HG03175 (cell line): Measurements from ENCODE around the gene ATP8A2.

Source experiments
- ATAC-seq: cut with Tn5 transposase; IDR thresholded peaks from one replicate; pipeline ENCODE4 v1.9.1; 2021; ENCODE audit warnings: mild to moderate bottlenecking, moderate library complexity; ENCODE audit not compliant: unreplicated experiment

Gene ATP8A2

GRCh38 chr13:25873242-25873612, 501.5 kb downstream of the ATP8A2 start:
- ATAC-seq: no peak

GRCh38 chr13:25874064-25874737, 502.4 kb downstream of the ATP8A2 start:
- no peak for ATAC-seq

GRCh38 chr13:25874907-25875306, 503.1 kb downstream of the ATP8A2 start:
- ATAC-seq: no peak

- ATAC-seq: no peak
Observed at GRCh38 chr13:25876247-25876646, 504.5 kb downstream of the ATP8A2 start.

- no peak for ATAC-seq
Observed at GRCh38 chr13:25879466-25879865, 507.7 kb downstream of the ATP8A2 start.

- ATAC-seq: no peak
Observed at GRCh38 chr13:25881136-25881926, 509.6 kb downstream of the ATP8A2 start.

- no peak for ATAC-seq
Observed at GRCh38 chr13:25881971-25882451, 510.2 kb downstream of the ATP8A2 start.

DNA sequence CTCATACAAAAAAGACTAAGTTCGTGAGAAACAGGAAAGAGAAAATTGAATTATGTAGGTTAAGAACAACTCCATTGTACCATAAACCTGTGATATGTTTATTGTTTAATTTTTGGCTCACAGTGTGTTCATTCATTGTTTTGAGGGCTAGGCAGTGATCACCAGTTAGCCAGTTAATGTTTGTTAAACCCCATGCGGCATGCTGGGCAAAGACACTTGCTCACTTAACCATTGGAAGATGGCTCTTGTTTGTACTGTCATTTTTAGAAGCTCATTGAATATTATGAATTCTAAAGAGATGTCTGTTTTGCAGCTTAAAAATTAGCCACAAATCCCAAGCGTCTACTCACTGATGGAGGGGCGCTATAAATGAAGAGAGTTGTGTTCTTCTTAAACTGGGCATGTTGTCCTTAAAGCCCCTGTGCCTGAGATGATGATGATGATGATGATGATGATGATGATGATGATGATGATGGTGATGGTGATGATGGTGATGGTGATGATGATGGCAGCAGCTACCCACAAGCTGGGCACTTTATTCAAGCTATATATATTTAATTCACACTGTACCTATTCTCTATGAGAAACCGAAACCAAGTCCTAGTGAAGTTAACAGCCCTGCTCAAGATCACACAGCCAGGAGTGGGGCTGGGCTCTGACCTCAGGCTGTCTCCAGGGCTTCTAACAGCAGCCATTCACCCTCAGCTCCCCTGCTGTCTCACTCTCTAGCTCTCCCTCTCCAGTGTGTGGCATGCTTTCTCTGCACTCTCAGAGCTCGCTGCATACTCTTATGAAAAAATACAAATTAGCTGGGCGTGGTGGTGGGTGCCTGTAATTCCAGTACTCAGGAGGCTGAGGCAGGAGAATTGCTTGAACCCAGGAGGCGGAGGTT, 510.9 kb downstream of the ATP8A2 start:
- no peak for ATAC-seq

DNA sequence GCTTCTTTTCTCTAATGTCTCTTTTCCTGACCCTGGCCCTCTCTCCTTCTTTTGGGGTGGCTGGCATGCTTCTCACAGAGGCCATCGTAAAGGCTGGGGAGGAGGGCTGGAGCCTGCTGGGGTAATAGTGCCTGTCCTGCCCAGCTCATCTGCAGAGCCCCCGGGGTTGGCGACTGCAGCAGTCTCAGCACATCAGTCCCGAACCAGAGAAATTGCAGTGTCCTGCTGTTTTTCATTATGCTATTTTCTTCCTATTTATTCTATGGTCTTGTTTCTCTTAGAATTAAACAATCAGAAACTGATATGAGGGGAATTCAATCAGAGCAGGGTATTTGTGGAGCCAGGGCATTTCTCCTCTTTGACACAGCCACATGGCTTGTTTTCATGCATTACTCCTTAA, 513.6 kb downstream of the ATP8A2 start:
- ATAC-seq: no peak

GRCh38 chr13:25886438-25887214, 514.9 kb downstream of the ATP8A2 start:
- ATAC-seq: no peak

DNA sequence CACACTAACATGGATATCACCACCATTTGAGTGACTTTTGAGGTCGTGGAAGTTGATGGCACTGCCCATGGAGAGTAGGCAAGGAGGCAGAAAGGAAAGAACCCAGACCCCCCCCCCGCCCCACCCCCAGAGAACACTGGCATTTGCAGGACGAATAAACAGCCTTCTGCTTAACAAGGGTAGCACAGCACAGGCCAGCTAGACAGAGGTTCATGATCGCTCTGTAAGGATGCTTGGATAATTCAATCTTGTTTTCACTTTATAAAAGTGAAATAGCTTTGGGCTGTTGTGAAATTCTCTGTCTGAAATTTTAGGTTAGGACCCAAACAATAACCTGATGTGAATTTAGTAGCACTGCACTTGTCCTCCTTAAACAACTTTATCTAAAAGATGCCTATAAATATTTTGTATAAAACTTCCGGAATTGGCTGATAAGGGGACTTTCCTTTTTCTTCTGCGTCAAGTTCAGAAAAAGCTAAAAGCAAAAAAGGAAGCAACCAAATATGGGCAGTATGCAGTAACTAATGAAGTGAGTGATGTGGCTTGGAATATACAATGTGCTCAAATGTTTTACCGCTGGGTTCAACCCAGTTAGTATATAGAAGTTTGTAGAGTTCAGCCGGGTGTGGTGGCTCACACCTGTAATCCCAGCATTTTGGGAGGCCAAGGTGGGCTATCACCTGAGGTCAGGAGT, 516.3 kb downstream of the ATP8A2 start:
- ATAC-seq: no peak

- ATAC-seq: no peak
Observed at GRCh38 chr13:25890671-25891212, 519.0 kb downstream of the ATP8A2 start.

DNA sequence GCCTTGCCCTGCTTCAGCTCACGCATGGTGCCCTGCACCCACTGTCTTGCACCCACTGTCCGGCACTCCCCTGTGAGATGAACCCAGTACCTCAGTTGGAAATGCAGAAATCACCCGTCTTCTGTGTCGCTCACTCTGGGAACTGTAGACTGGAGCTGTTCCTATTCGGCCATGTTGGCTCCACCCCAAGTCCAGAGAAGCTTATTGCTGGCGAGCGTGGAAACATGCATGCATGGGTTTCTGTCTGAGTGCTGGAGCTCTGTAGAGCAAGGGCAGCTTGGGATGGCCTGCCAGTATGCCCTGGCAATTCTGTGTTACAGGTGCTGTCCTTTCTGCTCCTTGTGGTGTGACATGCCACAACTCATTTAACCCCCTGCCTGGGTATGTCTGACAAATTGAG, 527.2 kb downstream of the ATP8A2 start:
- ATAC-seq: no peak

- ATAC-seq: no peak
Observed at GRCh38 chr13:25899464-25899863, 527.7 kb downstream of the ATP8A2 start.

GRCh38 chr13:25899952-25900351, 528.2 kb downstream of the ATP8A2 start:
- no peak for ATAC-seq

- peak; percentile 99 for ATAC-seq
Observed at GRCh38 chr13:25901460-25902376, 529.9 kb downstream of the ATP8A2 start.

GRCh38 chr13:25902455-25902854, 530.7 kb downstream of the ATP8A2 start:
- no peak for ATAC-seq

DNA sequence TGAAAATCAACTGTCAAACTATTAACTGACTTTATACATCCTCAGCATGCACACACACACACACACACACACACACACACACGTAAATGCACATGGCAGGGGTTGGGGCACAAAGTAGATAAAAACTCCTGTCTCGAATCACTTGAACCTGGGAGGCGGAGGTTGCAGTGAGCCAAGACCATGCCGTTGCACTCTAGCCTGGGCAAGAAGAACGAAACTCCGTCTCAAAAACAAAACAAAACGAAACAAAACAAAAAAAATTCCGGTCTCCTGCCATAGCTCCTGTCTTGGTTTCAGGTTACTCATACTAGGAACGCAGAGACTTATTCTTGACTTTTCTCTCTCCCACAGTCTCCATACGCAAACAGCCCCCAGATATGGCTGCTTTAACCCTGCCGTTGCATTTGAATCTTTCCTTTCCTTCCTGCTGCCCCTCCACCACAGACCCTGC, 531.1 kb downstream of the ATP8A2 start:
- no peak for ATAC-seq

DNA sequence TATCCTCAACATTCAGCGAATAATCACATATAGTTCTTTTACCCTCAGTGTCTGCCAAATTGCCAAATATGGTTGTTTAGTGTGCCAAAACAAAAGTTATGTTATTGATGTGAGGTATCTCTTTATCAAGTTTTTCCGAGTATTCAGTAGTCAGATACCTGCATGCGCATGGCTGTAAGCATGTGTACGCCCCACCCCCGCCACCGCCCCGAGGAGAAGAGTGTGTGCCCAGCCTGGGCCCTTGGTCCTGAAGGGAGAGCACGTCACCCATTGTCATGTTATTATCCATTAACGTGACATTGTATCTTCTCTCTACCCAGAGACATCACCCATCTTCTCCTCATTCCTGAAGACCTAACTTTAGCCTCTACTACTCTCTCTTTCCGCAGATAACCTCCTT, 533.1 kb downstream of the ATP8A2 start:
- no peak for ATAC-seq
